Neural cell (in vitro differentiated cells): ENCODE measurements around the gene PTPRA.

Experiments
- CTCF ChIP-seq: fragments of 450-650 bp; IDR thresholded peaks from 2 replicates; pipeline ENCODE4 v1.5.1; 2014; ENCODE audit warnings: antibody characterized with exemption, mild to moderate bottlenecking, moderate library complexity; ENCODE audit not compliant: poor library complexity, severe bottlenecking
- EZH2 ChIP-seq: fragments of 200-600, 300-800 bp; shearing (Covaris generic), sonication (generic); IDR thresholded peaks from 2 replicates; pipeline ENCODE4 v1.6.1; 2014; ENCODE audit warnings: antibody characterized with exemption, low read length, borderline replicate concordance, mild to moderate bottlenecking; ENCODE audit not compliant: insufficient read depth, poor library complexity, severe bottlenecking
- TAF1 ChIP-seq: IDR thresholded peaks from 2 replicates; pipeline ENCODE4 v1.6.1; 2012; ENCODE audit warnings: low read depth

- no peak for TF ChIP-seq CTCF
- no peak for TF ChIP-seq TAF1
- no peak for TF ChIP-seq EZH2
Observed at GRCh38 chr20:3021327-3021726, 148.0 kb downstream of the PTPRA start.
